Esophagus muscularis mucosa (tissue), 4 donors: ENCODE data around the gene YWHAE.

ENCODE experiments used
- EP300 ChIP-seq: sonication (generic); formaldehyde crosslinking; IDR thresholded peaks from one replicate; pipeline ENCODE4 v1.6.1; 2017; ENCODE audit warnings: antibody characterized with exemption
- POLR2A ChIP-seq: fragments of 450-650 bp; IDR thresholded peaks from one replicate; pipeline ENCODE4 v1.6.1; 2017; ENCODE audit warnings: antibody characterized with exemption, moderate library complexity, mild to moderate bottlenecking, low read depth
- POLR2AphosphoS5 ChIP-seq, 2 donors: sonication (generic); formaldehyde crosslinking; IDR thresholded peaks; one replicate each; pipeline ENCODE4 v1.6.1; 2017; ENCODE audit warnings: antibody characterized with exemption in 2 of 2
- TF ChIP-seq, protein P1 (sequence below), 3 experiments: fragments of 200-600 bp in 2 of 3; fragments of 450-650 bp in 1 of 3; sonication (generic) in 2 of 3; IDR thresholded peaks; one replicate each; pipeline ENCODE4 v1.5.1; 2017 to 2019; ENCODE audit warnings: antibody characterized with exemption in 3 of 3, mild to moderate bottlenecking in 2 of 3, moderate library complexity in 1 of 3

- TF ChIP-seq, protein P1, sequence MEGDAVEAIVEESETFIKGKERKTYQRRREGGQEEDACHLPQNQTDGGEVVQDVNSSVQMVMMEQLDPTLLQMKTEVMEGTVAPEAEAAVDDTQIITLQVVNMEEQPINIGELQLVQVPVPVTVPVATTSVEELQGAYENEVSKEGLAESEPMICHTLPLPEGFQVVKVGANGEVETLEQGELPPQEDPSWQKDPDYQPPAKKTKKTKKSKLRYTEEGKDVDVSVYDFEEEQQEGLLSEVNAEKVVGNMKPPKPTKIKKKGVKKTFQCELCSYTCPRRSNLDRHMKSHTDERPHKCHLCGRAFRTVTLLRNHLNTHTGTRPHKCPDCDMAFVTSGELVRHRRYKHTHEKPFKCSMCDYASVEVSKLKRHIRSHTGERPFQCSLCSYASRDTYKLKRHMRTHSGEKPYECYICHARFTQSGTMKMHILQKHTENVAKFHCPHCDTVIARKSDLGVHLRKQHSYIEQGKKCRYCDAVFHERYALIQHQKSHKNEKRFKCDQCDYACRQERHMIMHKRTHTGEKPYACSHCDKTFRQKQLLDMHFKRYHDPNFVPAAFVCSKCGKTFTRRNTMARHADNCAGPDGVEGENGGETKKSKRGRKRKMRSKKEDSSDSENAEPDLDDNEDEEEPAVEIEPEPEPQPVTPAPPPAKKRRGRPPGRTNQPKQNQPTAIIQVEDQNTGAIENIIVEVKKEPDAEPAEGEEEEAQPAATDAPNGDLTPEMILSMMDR (IDR thresholded peaks at IDR 0.05) = no peak
- TF ChIP-seq POLR2A (no peak), POLR2AphosphoS5 (IDR thresholded peaks at IDR 0.05) (no peak), EP300 (no peak)
Observed at GRCh38 chr17:1302761-1303160, 97.3 kb downstream of the YWHAE start.
